RKO (cell line): Measurements from ENCODE around the gene ARHGAP6.
"Not testable (repeated sequence)": the region's sequence is repeated elsewhere in the genome, so short reads cannot be mapped to it uniquely, and the experiment has no call there.

Experiments used
- DNase-seq: peaks from one replicate; pipeline ENCODE4 v3.0.0-alpha.2; 2016; ENCODE audit warnings: low spot score

The ARHGAP6 gene

GRCh38 chrX:11395859-11396258 is 269.9 kb downstream of the ARHGAP6 start:
- DNase-seq: no peak

- DNase-seq: no peak
These were observed 271.6 kb downstream of the ARHGAP6 start for GRCh38 chrX:11393949-11394654.

- no peak for DNase-seq
These were observed 278.9 kb downstream of the ARHGAP6 start for GRCh38 chrX:11386812-11387211.

GRCh38 chrX:11386001-11386523 is 279.7 kb downstream of the ARHGAP6 start:
- DNase-seq: no peak

- no peak for DNase-seq
These were observed 282.8 kb downstream of the ARHGAP6 start for GRCh38 chrX:11382930-11383329.

- DNase-seq: peak; percentile 62
These were observed 284.3 kb downstream of the ARHGAP6 start for GRCh38 chrX:11381464-11381863.

- DNase-seq: no peak
These were observed 285.4 kb downstream of the ARHGAP6 start for GRCh38 chrX:11380187-11380844.

GRCh38 chrX:11376163-11376562 is 289.6 kb downstream of the ARHGAP6 start:
- no peak for DNase-seq

- no peak for DNase-seq
These were observed 290.1 kb downstream of the ARHGAP6 start for GRCh38 chrX:11375614-11376119.

- no peak for DNase-seq
These were observed 291.1 kb downstream of the ARHGAP6 start for GRCh38 chrX:11374570-11374969.

- DNase-seq: no peak
These were observed 294.6 kb downstream of the ARHGAP6 start for GRCh38 chrX:11371106-11371505.

- DNase-seq: no peak
These were observed 297.9 kb downstream of the ARHGAP6 start for GRCh38 chrX:11367609-11368430.

GRCh38 chrX:11366998-11367595 is 298.6 kb downstream of the ARHGAP6 start:
- no peak for DNase-seq

- DNase-seq: no peak
These were observed 300.3 kb downstream of the ARHGAP6 start for GRCh38 chrX:11365426-11365825.

GRCh38 chrX:11364835-11365234 is 300.9 kb downstream of the ARHGAP6 start:
- no peak for DNase-seq

GRCh38 chrX:11363825-11364224 is 301.9 kb downstream of the ARHGAP6 start:
- DNase-seq: not testable (repeated sequence)

- DNase-seq: no peak
These were observed 302.6 kb downstream of the ARHGAP6 start for GRCh38 chrX:11363069-11363594.

- DNase-seq: not testable (repeated sequence)
These were observed 304.1 kb downstream of the ARHGAP6 start for GRCh38 chrX:11361666-11362065.

GRCh38 chrX:11355944-11356343 is 309.8 kb downstream of the ARHGAP6 start:
- not testable (repeated sequence) for DNase-seq

GRCh38 chrX:11355259-11355909 is 310.3 kb downstream of the ARHGAP6 start:
- DNase-seq: no peak

- no peak for DNase-seq
These were observed 313.4 kb downstream of the ARHGAP6 start for GRCh38 chrX:11352296-11352741.
